NB4 (cell line): ENCODE data around the gene SETD3.

ENCODE experiments used
- CTCF ChIP-seq: IDR thresholded peaks from one replicate; pipeline ENCODE4 v1.5.1; 2012; ENCODE audit warnings: low read depth, low read length
- MAX ChIP-seq: IDR thresholded peaks from 2 replicates; pipeline ENCODE4 v1.6.1; 2011; ENCODE audit warnings: low read depth, low read length
- POLR2A ChIP-seq: IDR thresholded peaks from 2 replicates; pipeline ENCODE4 v1.6.1; 2011; ENCODE audit warnings: mild to moderate bottlenecking; ENCODE audit not compliant: insufficient read length; ENCODE audit errors: extremely low read depth

GRCh38 chr14:99418242-99418641 lies 62.4 kb downstream of the SETD3 start:
- TF ChIP-seq MAX = no peak
- TF ChIP-seq CTCF = no peak
- TF ChIP-seq POLR2A = no peak
